AG10803 (cell line): ENCODE measurements around the gene GALNTL6.

Source experiments
- DNase-seq: peaks from one replicate; pipeline ENCODE4 v3.0.0; 2010; ENCODE audit warnings: low read depth
- H3K4me3 ChIP-seq: 2 replicates; pipeline ENCODE4 v1.5.1; 2011; ENCODE audit warnings: mild to moderate bottlenecking, low read length, control low read depth
- CTCF ChIP-seq: conservative IDR thresholded peaks from 2 replicates; pipeline ENCODE4 v1.5.1; 2011; ENCODE audit warnings: mild to moderate bottlenecking, low read length, control low read depth, inconsistent platforms

The GALNTL6 gene

DNA sequence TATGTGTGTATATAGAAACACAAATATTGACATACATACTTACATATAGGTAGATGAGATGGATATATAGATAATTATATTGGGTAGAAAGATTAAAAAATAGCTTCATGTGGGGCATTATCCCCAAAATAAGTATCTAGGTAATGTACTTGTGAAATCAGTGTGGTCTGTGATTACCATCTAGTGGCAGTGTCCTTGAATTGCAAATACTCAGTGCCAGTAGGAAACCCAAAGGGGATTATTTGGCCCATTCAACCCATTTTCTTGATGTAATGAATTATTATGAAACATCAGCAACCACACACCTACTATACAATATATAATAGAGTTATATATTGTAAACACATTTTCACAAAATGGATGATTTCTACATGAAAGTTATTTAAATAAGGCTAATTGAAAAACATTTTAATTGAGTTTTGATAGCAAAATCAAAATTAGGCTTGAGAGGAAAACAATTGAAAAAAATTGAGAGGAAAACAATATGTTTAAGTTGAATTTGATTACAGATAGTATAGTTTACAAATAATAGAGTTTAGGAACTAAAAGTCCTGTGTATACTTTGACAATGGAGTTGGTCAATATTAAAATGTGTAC is 389.4 kb downstream of the GALNTL6 start:
- peak; percentile 90 for TF ChIP-seq CTCF
- H3K4me3 ChIP-seq, result no peak overlapping the region
- peak; percentile 50 for DNase-seq

DNA sequence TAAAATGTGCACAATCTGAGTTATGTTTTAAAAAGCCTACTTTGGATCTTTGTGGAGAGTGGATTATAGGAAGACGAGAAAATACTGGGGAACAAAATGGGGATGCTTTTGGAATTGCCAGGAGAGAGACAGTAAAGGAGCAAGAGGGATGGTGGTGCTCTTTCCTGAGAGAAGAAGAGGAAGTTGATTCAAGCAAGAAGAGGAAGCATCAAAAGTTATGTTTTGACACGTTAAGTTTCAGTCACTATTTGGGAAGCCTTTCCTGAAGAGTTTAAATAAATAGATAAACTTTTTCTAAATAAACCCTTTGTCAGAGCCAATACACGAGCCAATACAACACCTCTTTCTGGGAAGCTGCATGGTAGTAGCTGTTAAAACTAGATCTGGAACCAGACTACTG is 394.1 kb downstream of the GALNTL6 start:
- no peak for TF ChIP-seq CTCF
- no peak overlapping the region for H3K4me3 ChIP-seq
- DNase-seq, result no peak

DNA sequence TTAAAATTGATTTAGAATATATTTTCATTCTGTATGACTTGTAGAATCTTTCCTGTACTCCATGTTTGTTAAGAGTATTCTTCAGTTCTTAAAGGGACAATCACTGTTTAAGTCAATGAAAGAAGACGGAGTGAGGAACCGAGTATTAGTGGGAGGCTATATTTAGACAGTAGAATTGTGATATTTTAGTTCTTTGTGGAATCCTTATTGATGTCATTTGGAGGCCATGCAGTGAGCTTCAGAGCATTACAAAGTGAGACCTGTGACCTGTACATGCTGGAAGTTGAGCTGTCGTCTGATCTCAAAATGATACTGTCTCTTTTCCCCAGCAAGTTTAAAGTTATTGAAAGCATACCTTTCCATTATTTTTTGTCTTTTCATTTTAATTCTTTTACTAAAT is 394.7 kb downstream of the GALNTL6 start:
- no peak for TF ChIP-seq CTCF
- no peak overlapping the region for H3K4me3 ChIP-seq

GRCh38 chr4:172220679-172221078 is 407.5 kb downstream of the GALNTL6 start:
- DNase-seq, result no peak
- no peak for TF ChIP-seq CTCF
- no peak overlapping the region for H3K4me3 ChIP-seq

More for the DNA sequence above, 394.7 kb downstream of the GALNTL6 start:
- no peak for DNase-seq

- no peak for TF ChIP-seq CTCF
- no peak for DNase-seq
- H3K4me3 ChIP-seq, result no peak overlapping the region
Measured at GRCh38 chr4:172225457-172225856, 412.3 kb downstream of the GALNTL6 start.

GRCh38 chr4:172232966-172233365 is 419.8 kb downstream of the GALNTL6 start:
- DNase-seq, result no peak
- no peak overlapping the region for H3K4me3 ChIP-seq
- TF ChIP-seq CTCF, result no peak

DNA sequence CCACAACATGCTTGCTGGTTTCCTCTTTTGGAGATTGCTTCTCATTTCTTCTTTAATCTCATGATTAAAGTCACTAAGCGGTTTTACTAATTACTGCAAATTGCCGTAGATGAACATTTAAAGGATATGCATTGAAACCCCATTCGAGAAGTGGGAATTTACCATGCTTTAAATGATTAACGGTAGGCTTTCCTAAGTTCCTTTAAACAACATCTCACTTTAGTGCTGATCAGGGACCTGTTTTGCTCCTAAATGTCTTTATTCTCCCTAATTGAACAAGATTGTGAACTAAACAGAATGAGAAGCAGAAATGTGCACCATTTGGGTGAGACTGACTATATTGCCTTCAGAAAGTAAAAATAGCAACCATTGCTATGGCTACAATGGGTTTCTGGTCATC is 430.3 kb downstream of the GALNTL6 start:
- H3K4me3 ChIP-seq, result no peak overlapping the region
- DNase-seq, result no peak
- no peak for TF ChIP-seq CTCF
